GM12801 (cell line): ENCODE data around the gene OFD1.

Source experiments
- CTCF ChIP-seq: IDR thresholded peaks from one replicate; pipeline ENCODE4 v1.5.1; 2011; ENCODE audit warnings: control low read depth; ENCODE audit not compliant: insufficient read length; ENCODE audit errors: extremely low read depth

Gene OFD1

DNA sequence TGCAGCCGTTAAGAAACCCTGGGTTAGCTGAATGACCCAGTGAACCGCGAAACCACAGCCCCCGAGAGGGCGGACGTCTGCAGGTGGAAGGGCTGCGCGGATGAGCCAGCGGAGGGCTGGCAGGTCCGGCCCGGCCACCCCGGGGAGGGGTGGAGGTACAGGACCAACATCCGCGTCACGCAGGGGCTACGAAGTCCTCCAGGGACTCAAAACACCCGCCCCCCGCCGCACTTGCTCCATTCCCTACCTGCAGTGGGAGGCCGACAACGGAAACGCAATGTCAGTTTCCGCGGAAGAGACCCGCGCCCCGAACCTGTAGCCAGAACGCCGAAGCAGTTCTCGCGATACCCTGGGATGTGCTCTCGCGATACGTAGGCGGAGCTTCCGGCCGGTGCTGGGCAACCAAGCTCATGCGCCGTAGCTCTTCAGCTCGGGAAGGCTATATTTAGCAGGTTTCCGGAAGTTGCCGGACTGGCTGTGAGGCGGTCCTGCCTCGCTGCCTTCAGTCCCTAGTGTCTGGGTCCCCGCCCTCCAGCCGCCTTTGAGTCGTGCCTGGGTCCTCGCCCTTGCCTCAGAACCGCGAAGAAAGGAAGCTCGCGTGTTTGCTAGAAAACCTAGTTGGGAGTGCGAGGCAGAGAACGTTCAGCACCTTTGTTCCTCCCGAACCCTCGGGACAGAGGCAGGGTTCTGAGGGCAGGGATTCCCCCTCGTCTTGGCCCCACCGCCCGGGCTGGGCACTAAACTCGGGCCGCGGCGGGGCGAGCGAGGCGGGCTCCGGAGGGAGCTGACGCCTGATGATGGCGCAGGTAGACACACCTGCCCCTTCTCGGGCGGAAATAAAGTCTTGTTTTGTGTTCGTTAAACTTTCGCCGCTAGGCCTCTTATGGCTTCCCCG, at the start of gene OFD1, which contains the start of gene TRAPPC2:
Gene OFD1, plus strand, starts transcription at position 471 of the 895 bp plus-strand sequence. Its CDS starts 324 bp downstream, at position 795.
Gene TRAPPC2, minus strand, starts transcription at position 343 of the 895 bp plus-strand sequence. CDS start 14,657 bp downstream, outside the sequence.
- no peak for TF ChIP-seq CTCF

DNA sequence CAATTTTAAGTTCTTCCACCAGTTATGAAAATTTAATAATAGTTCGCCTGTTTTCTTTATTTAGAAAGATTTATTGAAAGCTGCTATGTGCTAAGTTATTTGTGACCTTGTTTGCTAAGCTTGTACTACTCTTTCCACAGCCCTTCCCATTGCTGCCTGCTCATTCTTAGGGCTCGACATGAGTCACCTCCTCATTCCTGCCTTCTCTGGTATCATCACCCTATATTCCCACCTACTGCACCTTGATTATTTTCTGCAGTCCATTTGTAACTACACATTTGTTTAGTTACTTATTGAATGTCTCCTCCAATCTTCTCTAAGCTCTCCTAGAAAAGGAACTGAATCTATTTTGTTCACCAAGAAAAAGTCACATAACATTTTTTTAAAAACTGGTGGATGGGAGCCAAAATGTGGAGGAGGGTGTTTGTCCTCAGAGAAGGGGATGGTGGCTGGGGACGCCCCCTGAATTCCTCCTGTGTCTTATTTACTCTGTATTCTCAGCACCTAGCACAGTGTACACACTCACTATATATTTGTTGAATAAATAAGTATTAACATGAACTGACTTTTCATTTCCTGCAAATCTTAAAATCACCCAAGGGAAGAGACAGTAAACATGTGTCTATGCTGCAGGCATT, 49.3 kb upstream of the OFD1 start:
- no peak for TF ChIP-seq CTCF

DNA sequence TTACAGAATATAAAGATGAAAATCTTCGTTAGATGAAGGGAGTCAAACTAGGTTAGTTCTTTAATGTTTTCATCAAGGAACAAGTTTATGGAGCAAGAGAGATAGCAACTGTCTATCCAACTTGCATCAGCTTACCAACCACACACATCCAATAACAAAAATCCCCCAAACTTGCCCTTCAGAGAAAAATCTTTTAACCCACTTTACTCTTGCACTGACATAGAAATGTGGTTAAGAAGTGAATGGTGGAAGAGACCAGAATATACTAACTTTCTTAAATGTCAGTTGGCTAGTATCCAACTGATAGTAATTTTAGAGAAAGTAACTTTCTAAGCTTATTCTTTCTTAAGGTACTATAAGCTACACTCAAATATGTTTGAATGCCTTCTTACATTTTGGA, 47.3 kb upstream of the OFD1 start:
- TF ChIP-seq CTCF: no peak

GRCh38 chrX:13688384-13688957, 46.1 kb upstream of the OFD1 start:
- TF ChIP-seq CTCF: no peak

DNA sequence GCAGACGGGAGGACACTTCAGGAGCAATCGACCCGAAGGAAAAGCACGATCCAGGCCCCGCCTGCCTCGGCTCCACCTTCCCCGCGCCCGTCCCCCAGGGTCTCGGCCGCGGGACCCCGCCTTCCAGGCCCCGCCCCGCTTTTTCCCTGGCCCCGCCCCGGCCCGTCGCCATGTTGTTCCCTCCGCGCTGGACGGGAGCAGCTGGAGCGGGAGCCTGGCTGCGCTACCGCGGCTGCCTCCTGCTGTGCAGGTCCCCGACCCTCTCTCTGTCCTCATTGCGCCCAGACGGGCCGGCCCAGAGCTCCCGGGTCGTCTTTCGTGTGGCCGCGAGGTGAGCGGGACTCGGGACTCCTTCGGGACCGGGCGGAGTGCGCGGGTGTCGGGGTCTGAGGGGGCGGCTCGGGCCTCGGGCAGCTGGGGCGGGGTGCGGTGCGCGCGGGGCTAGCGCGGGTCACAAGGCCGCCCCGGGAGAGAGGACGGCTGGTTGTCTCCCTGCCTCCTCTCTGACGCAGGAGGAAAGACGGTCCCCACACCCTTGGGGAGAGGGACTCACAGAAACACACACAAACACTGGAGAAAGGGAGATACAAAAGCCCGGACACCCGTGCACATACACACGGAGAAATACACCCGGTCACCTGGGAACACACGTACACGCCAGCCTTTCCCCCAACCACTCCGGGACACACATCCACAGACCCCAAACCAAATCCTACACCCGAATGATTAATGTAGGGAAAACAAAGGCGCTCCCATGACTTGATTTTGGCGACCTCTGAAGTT, 45.4 kb upstream of the OFD1 start, which contains the start of gene RAB9A:
Gene RAB9A, plus strand, starts transcription at position 171 of the 783 bp plus-strand sequence. CDS start 19,619 bp downstream, outside the sequence.
- no peak for TF ChIP-seq CTCF

DNA sequence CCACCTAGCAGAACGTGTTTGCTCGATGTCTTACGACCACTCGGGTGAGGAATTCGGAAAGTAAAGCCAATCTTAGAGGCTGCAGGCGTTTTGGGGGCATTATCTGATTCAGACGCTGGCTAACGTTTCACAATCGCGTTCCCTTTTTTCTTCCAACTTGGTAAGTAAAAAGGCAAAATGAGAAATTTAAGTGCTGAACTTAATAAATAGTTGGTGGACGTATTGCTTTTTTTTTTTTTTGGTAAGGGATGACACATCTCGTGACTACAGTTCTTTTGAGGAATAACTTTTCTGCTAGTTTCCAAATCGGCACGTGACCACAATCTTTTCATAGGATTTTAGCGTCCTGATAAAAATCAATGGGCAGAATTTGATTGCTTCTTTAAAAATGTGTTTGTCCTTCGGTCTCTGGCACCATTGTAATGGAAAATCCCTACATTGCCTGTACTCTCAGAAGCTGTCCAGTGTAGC, 44.8 kb upstream of the OFD1 start:
- TF ChIP-seq CTCF: no peak
